Kidney capillary endothelial cell (primary cell): ENCODE measurements around the gene CREBZF.
"Not testable (repeated sequence)": the region's sequence is repeated elsewhere in the genome, so short reads cannot be mapped to it uniquely, and the experiment has no call there.

Experiments
- DNase-seq: peaks from one replicate; pipeline ENCODE4 v3.0.0-alpha.2; 2018; ENCODE audit warnings: low spot score

CREBZF gene

DNA sequence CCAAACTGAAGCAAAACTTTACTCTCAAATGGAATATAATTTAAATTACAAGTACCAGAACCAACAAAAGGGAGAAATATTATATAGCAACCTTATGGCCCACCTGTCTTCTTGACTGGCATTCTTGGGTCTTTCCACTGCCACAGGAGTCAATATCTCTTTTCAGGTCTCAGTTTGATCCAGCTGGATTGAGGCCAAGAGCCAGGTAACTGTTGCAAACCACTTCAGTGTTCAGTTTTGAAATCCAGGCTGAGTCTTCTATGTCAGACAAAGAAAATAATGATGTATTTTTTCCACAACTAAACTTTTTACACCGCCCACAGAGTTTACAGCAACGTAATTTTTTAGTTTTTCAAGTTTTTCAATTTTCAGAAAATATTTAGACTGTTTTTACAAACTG lies 38.4 kb downstream of the CREBZF start:
- no peak for DNase-seq

DNA sequence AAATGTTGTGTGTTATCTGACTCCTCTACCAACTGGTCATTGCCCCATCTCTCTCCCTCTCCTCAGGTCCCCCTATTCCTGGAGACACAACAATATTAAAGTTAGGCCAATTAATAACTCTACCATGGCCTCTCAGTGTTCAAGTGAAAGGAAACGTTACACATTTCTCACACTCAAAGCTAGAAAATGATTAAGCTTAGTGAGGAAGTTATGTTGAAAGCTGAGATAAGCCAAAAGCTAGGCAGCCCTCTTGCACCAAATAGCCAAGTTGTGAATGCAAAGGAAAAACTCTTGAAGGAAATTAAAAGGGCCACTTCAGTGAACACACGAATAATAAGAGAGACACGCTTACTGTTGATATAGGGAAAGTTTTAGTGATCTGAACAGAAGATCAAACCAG lies 44.7 kb downstream of the CREBZF start:
- no peak for DNase-seq

DNA sequence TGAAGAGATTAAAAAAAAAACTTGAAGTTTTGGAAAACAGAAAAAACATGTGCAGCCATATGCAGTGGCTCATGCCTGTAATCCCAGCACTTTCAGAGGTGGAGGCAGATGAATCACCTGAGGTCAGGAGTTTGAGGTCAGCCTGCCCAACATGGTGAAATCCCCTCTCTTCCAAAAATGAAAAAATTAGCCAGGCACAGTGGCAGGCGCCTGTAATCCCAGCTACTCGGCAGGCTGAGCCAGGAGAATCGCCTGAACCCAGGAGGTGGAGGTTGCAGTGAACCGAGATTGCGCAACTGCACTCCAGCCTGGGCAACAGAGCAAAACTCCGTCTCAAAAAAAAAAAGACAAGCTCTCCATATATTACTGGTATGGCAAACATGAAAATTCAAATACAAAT lies 45.4 kb downstream of the CREBZF start:
- no peak for DNase-seq

DNA sequence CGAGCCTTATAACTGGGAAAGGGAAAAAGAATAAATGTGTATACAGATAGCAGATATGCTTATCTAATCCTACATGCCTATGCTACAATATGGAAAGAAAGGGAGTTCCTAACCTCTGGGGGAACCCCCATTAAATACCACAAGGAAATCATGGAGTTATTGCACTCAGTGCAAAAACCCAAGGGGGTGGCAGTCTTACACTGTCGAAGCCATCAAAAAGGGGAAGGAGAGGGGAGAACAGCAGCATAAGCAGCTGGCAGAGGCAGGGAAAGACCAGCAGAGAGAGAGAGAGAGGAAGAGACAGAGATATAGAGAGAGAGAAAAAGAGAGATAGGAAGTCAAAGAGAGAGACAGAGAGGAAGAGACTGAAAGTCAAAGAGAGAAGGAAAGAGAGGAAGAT lies 53.3 kb downstream of the CREBZF start:
- DNase-seq = not testable (repeated sequence)
